Midbrain (tissue), 1 donor: ENCODE results near the gene LRRIQ4.
A peak's percentile ranks its signal among the peaks of the same experiment; 100 is the strongest.

ENCODE experiments used
- DNase-seq: peaks from one replicate; lab custom pipeline; 2025; lab: John Stamatoyannopoulos, UW

The LRRIQ4 gene

DNA sequence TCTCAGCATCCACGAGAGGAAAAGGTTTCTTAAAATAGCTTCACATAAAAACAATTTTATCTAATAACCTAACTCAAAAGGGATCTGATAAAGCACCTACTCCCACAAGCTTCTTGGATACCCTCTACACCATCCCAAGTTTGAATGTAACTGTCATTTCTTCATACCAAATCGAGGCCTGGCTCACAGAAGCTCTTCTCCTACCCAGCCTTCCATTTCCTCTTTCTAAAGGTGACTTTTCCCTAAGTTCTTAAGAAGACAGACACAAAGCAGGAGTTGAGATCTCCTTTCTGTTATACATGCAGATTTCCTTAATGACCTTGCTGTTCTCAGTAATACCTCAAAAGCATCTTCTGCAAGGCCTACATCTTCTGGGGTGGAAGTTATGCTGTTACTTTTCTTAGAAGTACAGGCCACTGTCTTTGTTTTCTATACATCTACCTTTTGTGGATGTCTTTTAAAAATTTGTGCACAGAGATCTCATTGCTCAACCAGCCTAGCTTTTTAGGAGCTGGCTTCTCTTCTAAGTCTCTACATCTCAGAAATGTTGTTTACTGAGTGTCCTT, 3.4 kb upstream of the LRRIQ4 start:
- no peak for DNase-seq

DNA sequence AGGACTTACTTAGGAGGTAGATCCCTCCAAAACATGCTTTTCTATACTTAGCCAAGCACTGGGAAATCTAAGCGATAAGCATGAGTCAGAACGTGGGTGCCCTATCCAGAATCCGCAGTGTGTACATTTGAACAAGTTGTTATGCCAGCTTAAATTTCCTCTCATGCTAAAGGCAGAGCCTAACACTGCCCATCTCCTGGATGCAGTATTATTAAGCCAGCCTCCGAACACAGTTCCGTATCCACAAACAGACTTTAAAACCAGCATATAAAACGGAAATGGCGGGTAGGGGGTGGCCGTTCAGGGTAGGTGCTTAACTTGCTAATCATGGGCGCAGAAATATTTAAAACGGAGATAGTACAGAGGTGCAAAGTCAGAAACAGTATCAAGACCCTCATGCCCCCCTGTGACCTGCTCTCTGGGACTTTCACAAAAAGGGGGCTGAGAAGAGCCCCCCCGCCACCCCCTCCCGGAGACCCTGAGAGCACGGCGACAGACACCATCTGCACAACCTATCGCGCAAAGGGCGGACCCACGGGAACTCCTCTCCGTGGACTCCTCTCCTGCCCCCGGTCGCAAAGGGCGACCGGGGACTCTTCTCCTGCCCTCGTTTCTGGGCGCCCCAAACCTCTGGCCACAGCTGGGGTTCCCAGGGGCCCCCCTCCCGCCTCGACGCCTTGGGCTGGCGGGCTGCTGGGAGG, 889 bp upstream of the LRRIQ4 start:
- DNase-seq: peak; percentile 21

DNA sequence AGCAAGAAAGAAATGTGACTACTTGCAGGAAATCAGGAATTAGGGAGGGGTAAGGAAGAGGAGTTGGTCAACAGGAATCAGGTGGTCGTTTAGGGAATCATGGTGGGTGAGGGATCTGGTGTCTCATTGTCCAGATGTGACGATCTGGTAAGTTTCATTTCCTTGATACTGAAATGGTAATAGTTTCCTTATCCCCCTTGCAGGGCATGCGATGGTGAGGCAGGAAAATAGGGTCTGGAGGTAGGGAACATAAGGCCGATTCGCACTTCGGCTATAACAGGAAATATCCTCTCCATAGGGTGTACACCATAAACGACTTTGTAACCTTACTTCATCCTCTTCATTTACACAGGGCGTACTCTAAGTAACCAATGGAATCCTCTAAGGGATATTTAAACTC, 608 bp downstream of the LRRIQ4 start:
- DNase-seq: no peak

DNA sequence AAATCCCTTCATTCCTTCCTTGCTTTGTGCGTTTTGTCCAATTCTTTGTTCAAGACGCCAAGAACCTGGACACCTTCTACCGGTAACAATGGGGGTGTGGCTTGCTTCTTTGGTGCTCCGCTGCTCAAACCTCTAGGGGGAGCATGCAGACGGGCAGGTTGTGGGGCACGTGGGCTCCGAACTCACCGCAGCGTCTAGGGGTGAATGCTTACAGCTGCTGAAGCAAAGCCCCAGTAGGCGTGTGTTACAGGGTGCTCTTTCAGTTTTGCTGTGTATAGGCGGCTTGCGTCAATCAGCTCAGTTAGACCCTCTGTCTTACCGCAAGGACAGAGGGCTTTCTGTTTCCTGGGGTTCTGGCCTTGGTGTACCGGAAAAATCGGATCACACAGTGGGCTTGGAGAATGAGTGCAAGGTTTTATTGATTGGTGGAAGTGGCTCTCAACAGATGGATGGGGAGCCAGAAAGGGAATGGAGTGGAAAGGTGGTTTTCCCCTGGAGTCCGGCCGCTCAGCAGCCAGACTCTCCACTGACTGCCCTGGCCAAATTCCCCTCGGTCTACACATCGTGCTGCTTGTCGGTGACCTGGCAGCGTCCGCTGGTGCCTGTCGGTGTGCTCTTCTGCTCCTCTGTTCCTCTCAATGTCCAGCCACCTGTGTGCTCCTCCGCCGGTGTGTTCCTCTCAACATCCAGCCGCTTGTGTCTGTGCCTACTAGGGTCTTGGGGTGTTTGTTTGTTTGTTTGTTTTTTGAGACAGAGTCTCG, 1.3 kb downstream of the LRRIQ4 start:
- peak; percentile 11 for DNase-seq

DNA sequence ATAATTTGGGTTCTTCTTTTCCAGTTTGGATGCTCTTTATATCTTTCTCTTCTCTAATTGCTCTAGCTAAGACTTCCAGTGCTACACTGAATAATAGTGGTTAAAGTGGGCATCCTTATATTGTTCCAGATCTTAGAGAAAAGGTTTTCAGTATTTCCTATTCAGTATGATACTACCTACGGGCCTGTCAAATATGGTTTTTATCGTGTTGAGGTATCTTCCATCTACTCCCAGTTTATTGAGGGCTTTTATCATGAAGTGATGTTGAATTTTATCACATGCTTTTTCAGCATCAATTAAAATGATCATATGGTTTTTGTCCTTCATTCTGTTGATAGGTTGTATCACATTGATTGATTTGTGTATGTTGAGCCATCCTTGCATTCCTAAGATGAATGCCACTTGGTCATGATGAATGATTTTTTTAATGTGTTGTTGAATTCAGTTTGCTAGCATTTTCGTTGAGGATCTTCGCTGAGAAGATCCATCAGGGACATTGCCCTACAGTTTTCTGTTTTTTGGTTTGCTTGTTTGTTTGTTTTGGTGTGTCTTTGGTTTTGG, 3.0 kb downstream of the LRRIQ4 start:
- DNase-seq: no peak

DNA sequence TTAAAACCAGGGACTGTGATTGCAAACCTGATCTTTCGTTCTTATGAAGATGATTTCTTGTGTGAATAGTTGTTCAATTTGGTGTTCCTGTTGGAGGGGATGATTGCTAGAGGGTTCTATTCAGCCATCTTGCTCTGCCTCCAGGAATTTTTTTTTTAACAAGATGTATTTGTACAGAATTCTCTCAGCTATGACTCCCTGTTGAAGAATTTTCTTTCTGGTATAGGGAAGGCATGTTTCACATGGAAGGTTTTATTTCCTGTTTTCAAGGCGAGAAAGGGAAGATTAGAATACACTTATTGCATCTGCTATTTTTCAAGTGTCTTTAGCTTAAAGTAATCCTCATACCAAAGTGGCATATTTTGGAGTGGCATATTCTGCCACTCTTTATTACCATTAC, 5.6 kb downstream of the LRRIQ4 start:
- no peak for DNase-seq

DNA sequence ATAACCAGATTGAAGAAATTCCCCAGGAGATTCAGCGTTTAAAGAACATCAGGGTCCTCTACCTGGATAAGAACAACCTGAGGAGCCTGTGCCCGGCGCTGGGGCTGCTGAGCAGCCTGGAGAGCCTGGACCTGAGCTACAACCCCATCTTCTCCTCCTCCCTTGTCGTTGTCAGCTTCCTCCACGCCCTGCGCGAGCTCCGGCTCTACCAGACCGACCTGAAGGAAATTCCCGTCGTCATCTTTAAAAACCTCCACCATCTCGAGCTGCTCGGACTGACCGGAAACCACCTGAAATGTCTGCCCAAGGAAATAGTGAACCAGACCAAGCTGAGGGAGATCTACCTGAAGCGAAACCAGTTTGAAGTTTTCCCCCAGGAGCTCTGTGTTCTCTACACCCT, 9.4 kb downstream of the LRRIQ4 start:
- no peak for DNase-seq

DNA sequence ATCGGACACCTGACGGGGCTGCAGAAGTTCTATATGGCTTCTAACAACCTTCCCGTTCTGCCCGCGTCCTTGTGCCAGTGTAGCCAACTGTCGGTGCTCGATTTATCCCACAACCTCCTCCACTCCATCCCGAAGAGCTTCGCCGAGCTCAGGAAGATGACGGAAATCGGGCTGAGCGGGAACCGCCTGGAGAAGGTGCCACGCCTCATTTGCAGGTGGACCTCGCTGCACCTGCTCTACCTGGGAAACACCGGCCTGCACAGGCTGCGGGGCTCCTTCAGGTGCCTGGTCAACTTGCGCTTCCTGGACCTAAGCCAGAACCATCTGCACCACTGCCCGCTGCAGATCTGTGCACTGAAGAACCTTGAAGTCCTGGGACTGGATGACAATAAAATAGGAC, 9.9 kb downstream of the LRRIQ4 start:
- DNase-seq: no peak

DNA sequence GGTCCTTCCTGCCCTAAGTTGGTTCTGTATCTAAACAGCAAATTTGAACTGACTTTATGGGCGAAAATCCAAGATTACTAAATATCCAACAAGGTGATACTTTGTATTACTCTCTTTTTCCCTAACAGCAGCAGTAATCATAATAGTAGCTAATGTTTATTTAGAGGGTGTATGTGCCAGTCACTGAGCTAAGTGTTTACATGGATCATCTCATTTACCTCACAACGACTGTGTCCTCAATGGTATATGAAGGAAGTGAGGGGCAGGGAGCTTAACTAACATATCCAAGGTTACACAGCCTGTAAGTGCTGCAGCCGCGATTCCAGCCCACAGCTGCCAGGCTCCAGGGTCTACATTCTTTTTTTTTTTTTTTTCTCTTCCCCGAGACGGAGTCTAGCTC, 10.3 kb downstream of the LRRIQ4 start:
- no peak for DNase-seq

DNA sequence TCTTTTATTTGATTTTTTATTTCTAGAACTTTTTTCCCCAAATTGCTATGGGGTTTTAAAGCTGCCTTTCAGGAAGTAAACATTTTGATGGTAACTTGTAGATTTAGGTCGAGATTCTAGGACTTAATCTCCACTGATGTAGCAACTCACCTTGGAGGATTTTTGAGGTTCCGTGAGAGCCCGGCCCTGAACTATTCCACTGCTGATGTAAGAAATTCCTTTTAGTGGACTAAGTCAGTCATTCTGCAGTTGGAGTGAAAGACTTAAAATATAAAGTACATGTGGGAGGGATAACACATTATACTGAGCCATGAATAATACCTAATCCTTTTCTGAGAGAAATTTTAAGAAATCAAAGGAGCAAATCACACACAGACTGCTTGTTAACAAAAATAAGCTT, 12.6 kb downstream of the LRRIQ4 start:
- no peak for DNase-seq

DNA sequence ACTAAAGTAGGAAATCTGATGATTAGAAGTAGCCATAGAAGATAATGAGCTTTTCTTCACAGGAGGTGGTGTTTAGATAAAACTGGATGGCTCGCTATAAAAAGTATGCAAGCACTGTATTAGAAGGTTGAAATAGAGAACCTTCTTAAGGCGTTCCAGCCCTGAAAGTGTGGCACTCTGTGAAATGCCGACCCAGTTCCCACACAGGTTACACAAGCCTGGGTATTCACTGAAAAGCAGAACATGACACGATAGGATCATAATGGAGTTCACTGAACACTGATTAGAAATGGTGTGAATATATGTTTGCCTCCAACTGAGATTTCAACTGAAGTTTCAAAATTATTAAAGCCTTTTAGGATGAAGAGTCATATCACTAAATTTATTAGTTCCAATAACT, 15.0 kb downstream of the LRRIQ4 start:
- no peak for DNase-seq

DNA sequence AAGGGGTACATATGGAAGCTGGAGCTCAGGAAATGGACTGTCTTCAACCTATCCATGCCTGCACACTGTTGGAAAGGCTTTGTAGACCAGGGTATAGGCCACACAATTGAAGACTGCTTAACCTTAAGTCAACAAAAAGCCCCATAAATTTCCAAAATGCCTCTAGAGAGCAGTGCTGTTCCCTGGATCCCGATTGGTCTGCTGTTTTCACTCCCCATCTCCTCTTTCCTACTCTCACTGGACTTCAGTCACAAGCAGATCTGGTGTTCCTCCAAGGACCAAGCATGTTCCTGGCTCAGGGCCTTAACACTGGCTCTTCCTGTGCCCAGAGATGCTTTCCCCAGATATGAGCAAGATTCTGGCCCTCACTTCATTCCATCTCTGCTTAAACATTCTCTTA, 22.9 kb downstream of the LRRIQ4 start:
- DNase-seq: no peak

DNA sequence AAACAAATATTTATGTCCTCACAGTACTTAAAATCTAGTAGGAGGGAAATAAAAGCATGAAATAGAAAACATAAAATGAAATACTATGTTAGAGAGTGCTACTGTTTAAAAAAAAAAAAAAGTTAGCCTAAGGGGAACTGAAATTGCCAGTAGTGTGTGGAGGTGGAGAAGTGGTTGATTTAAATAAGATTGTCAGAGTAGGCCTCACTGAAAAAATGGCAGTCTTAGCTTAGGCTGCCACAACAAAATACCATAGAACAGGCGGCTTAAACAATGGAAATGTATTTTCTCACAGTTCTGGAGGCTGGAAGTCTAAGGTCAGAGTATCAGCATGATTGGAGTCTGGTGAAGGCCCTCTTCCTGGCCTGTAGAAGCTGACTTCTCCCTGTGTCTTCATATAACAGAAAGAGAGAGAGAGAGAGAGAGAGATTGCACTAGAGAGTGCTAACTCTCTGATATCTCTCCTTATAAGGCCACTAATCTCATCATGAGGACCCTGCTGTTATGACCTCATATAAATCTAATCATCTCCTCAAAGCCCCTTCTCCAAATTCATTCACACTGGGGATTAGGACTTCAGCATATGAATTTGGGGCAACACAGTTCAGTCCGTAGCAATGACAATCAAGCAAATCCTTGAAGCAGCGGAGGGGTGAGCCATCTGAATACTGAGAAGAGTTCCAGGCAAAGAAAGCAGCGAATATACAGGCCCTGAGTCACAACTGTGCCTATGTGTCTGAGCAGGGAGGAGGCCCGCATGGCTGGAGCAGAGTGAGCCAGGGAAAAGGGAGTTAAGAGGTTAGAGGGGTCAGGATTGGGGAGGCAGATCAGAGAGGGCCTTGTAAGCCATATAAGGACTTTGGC, 23.6 kb downstream of the LRRIQ4 start:
- DNase-seq: no peak

DNA sequence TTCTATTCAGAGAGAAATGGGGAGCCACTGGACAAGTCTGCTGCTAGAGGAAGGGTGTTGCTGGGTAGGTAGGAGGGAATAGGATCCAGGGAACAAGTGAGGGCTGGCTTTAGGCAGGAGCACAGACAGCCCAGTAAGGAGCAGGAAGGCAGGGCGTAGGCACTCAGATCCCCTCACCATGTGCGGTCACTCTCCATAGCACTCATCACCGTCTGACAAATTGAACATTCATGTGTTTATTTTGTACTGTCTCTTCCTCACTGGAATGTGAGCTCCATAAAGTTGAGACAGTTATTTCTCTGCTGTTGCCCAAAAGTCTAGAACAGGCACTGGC, 24.2 kb downstream of the LRRIQ4 start:
- DNase-seq: no peak

DNA sequence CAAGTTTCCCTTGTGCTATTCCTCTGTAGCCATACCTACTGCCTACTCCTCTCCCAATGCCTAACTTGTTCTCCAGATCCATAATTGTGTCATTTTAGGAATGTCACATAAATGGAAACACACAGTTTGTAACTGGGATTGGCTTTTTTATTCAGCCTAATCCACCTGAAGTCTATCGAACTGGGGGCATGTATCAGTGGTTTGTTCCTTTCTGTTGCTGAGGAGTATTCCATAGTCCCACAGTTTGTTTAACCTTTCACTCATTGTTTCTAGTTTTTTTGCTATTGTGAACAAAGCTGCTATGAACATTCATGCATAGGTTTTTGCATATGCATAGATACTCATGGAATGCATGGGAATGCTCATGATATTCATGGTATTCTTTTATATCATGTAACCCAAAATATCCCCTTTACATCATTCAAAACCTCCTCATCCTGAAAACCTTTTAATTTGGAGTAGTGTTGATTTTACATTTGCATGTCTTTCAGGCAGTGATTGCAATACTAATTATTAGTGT, 25.9 kb downstream of the LRRIQ4 start:
- no peak for DNase-seq

DNA sequence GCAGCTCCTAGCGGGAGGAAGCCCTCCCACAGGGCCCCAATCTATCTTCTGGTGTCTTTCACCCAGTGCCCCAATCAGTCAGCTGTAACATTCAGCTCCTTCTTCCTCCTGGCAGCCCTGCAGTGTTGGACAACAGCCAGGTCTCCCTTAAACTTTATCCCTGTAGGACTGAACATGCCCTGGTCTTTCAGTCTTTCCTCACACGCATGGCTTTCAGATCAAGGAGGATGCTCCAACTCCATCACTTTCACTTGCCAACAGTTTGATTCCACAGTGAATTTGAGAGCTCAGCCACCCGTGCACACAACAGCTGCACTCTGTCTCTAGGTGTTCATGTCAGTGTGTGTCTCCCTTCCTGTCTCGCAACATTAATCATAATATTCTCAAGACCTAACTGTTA, 28.5 kb downstream of the LRRIQ4 start:
- DNase-seq: no peak

DNA sequence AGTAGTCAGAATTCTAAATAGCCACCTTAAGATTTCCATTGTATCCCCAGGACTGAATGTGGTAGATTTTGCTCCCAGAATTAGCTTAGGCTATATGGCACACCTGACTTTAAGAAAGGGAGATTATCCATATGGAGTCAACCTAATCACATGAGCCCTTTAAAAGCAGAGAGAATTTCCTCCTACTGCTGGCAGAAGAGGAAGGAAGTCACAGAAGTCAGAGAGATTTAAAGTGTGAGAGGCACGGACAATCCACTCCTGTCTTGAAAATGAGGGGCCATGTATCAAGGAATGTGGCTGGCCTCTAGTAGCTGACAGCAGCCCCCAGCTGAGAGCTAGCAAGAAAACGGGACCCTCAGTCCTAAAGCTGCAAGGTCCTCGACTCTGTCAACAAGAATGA, 30.3 kb downstream of the LRRIQ4 start:
- no peak for DNase-seq

DNA sequence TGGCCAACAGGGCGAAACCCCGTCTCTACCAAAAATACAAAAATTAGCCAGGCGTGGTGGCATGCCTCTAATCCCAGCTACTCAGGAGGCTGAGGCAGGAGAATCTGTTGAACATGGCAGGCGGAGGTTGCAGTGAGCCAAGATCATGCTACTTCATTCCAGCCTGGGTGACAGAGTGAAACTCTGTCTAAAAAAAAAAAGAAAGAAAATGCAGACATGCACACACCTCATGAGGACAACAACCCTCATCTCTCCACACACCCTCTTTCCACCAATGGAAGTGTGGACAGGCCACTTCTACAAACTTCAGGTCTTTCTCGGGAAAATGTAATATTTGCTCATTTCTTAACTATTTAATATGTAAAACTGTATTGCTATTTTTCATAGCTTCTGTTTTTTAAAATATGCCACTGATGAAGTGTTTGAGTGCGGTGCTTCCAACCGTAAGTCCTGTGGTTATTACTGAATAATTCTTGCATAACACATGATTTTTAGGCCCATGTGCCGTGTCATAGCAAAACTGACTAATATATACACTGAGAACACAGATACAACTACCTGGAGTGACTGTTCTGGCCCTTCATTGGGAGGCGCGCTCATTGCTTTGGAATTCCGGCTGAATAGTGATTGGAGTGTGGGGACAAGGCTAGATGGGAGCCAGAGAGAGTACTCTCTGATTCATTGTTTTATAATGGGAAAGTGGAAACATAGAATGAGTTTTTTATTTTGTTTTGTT, 34.0 kb downstream of the LRRIQ4 start:
- no peak for DNase-seq

DNA sequence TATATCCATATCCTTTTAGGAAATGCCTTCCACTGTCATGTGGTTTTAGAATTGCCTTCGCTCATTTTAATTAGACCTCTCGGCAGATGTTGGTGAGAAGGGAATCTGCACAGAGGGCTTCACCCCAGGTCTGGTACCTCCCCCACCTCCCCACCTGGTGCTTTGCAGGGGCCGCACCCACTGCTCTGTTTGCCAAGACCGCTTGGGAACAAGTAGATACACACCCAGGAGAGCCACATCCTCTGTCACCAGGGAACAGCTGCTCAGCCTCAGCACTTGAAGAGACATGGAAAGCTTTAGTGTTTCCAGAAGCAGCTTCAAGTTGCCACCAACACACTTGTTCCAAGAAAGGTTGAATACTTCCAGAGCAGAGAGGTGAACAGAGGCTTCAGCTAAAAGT, 35.2 kb downstream of the LRRIQ4 start:
- no peak for DNase-seq

DNA sequence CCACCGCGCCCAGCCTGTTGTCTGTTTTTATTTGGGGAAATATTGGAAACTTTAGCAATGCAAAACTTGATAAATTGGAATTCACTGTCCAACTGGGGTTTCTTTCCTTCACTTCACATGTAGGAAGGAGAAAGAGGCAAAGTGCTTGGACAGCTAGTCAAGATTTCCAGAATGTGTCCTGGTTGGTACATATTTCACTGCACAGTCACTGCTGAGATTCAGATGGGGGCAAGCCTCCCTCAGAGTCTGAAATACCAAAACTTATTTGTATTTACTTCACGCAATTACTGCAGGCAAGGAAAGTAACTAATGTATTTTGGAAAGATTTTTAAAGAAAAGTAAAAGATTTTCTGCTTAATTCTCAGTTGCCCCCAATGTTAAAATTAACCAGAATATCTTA, 36.1 kb downstream of the LRRIQ4 start:
- DNase-seq: no peak

DNA sequence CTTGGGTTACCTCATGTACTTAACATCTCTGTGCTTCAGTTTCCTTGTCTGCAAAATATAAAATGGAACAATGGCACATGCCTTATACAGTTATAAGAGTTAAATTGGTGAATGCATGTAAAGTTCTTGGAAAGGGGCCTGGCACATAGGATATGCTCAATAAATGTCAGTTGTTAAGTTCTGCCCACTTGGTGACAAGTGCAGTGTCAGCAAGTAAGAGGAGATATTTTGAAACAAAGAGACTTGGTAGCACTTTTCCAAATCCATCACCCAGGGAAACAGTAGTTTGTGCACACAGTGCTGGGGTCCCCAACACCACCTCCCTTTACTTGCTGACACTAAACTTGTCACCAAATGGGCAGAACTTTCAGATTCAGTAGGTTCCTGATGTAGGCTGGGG, 37.9 kb downstream of the LRRIQ4 start:
- DNase-seq: no peak
